Ishikawa (cell line): ENCODE data around the gene CNPPD1.

Source experiments
- CEBPB ChIP-seq: IDR thresholded peaks from 2 replicates; pipeline ENCODE4 v1.6.1; 2012
- CREB1 ChIP-seq: IDR thresholded peaks from 2 replicates; pipeline ENCODE4 v1.6.1; 2012; ENCODE audit warnings: low read depth
- EGR1 ChIP-seq: IDR thresholded peaks from 2 replicates; pipeline ENCODE4 v1.6.1; 2012
- EP300 ChIP-seq: IDR thresholded peaks from 2 replicates; pipeline ENCODE4 v1.6.1; 2012; ENCODE audit warnings: borderline replicate concordance
- FOXM1 ChIP-seq: IDR thresholded peaks from 2 replicates; pipeline ENCODE4 v1.6.1; 2012; ENCODE audit warnings: low read depth, borderline replicate concordance
- NFIC ChIP-seq: IDR thresholded peaks from 2 replicates; pipeline ENCODE4 v1.6.1; 2012
- RAD21 ChIP-seq: IDR thresholded peaks from 2 replicates; pipeline ENCODE4 v1.6.1; 2012; ENCODE audit warnings: low read depth
- REST ChIP-seq: IDR thresholded peaks from 2 replicates; pipeline ENCODE4 v1.6.1; 2012; ENCODE audit warnings: low read depth, mild to moderate bottlenecking
- TAF1 ChIP-seq: IDR thresholded peaks from 2 replicates; pipeline ENCODE4 v1.6.1; 2012; ENCODE audit warnings: low read depth, mild to moderate bottlenecking
- TCF12 ChIP-seq: IDR thresholded peaks from 2 replicates; pipeline ENCODE4 v1.6.1; 2012; ENCODE audit warnings: low read depth
- TEAD4 ChIP-seq: IDR thresholded peaks from 2 replicates; pipeline ENCODE4 v1.6.1; 2012
- YY1 ChIP-seq: IDR thresholded peaks from 2 replicates; pipeline ENCODE4 v1.6.1; 2012; ENCODE audit warnings: low read depth
- ZBTB7A ChIP-seq: IDR thresholded peaks from 2 replicates; pipeline ENCODE4 v1.6.1; 2012; ENCODE audit warnings: low read depth
- TF ChIP-seq, protein P1 (sequence below): IDR thresholded peaks from 2 replicates; pipeline ENCODE4 v1.6.1; 2012
- TF ChIP-seq, protein P2 (sequence below): IDR thresholded peaks from 2 replicates; pipeline ENCODE4 v1.6.1; 2012

CNPPD1 gene

GRCh38 chr2:219179601-219180465 is 3.1 kb upstream of the CNPPD1 start:
- TF ChIP-seq CREB1 (no peak), CEBPB (no peak), REST (no peak), ZBTB7A (no peak), NFIC (no peak), YY1 (no peak), TCF12 (no peak), TEAD4 (no peak), FOXM1 (no peak), TAF1 (no peak), EGR1 (no peak), RAD21 (no peak), EP300 (no peak)
- TF ChIP-seq, protein P1, sequence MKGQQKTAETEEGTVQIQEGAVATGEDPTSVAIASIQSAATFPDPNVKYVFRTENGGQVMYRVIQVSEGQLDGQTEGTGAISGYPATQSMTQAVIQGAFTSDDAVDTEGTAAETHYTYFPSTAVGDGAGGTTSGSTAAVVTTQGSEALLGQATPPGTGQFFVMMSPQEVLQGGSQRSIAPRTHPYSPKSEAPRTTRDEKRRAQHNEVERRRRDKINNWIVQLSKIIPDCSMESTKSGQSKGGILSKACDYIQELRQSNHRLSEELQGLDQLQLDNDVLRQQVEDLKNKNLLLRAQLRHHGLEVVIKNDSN = no peak

- TF ChIP-seq REST = no peak
- no peak for TF ChIP-seq TCF12
- no peak for TF ChIP-seq NFIC
- no peak for TF ChIP-seq EP300
- TF ChIP-seq RAD21 = no peak
- no peak for TF ChIP-seq TEAD4
- no peak for TF ChIP-seq ZBTB7A
- no peak for TF ChIP-seq CREB1
- no peak for TF ChIP-seq YY1
- no peak for TF ChIP-seq FOXM1
- TF ChIP-seq TAF1 = no peak
- no peak for TF ChIP-seq CEBPB
- TF ChIP-seq EGR1 = no peak
- TF ChIP-seq, protein P2, sequence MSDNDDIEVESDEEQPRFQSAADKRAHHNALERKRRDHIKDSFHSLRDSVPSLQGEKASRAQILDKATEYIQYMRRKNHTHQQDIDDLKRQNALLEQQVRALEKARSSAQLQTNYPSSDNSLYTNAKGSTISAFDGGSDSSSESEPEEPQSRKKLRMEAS = no peak; the same call in 1 of the 2 replicates
- TF ChIP-seq, protein P1 = no peak
Measured at GRCh38 chr2:219178377-219179175, 1.9 kb upstream of the CNPPD1 start.

DNA sequence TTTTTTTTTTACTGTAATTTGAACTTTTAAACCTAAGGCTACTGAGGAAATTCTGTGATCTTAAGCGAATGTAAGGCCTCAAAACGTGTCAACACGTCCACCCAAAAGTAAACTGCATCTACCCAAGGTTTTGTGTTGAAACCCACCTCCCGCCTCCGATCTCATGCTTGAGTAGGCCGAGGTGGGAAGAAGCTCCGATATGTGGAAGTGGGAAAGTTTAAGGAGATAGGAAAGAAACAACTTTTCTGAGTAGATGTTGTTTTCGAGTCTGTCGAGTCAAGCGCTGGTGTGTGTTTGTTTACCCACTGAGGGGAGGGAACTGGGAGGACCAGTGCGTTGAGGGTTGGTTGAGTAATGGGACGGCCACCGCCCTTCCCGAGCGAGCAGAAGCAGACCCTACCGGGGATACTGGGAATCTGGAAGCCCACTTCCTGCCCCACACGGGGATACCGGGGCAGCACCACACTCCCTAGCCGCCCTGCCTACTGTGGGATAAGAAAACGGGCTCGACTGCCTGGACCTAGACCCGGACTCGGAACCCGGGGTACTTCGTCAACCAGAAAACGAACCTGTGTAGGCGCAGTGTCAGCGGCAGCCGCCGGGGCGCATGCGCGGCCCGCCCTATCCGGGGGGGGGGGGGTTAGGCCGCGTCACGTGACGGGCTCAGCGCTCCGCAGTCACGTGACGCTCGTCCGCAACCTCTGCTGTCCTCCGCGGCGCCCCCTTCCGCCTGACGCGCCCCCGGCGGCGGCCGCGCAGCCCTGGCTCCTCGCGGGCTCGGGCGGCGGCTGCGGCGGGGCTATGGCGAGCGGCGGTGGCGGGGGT is 1.0 kb upstream of the CNPPD1 start, which contains the start of gene RETREG2:
TSS of gene RETREG2 (plus strand) at position 724 of the 825 bp plus-strand sequence. CDS start at position 802, 78 bp downstream.
- TF ChIP-seq, protein P1 = peak; percentile 98
- TF ChIP-seq RAD21 (peak; percentile 1; the same call in 1 of the 2 replicates), REST (no peak), EGR1 (no peak), YY1 (no peak), CREB1 (0 out of 2 replicates have a peak, but pooled peaks have one; percentile 19), TCF12 (peak; percentile 50; the same call in 1 of the 2 replicates), FOXM1 (no peak), CEBPB (peak; percentile 67; the same call in 1 of the 2 replicates), NFIC (no peak), TEAD4 (0 out of 2 replicates have a peak, but pooled peaks have one; percentile 3), TAF1 (peak; percentile 71), EP300 (no peak), ZBTB7A (no peak; the same call in 1 of the 2 replicates)
- TF ChIP-seq, protein P2 = peak; percentile 69
